GM18861 (cell line): ENCODE data around the gene TNFSF13.

Experiments used
- ATAC-seq: cut with Tn5 transposase; IDR thresholded peaks from one replicate; pipeline ENCODE4 v1.9.1; 2021; ENCODE audit not compliant: unreplicated experiment

TNFSF13 gene

DNA sequence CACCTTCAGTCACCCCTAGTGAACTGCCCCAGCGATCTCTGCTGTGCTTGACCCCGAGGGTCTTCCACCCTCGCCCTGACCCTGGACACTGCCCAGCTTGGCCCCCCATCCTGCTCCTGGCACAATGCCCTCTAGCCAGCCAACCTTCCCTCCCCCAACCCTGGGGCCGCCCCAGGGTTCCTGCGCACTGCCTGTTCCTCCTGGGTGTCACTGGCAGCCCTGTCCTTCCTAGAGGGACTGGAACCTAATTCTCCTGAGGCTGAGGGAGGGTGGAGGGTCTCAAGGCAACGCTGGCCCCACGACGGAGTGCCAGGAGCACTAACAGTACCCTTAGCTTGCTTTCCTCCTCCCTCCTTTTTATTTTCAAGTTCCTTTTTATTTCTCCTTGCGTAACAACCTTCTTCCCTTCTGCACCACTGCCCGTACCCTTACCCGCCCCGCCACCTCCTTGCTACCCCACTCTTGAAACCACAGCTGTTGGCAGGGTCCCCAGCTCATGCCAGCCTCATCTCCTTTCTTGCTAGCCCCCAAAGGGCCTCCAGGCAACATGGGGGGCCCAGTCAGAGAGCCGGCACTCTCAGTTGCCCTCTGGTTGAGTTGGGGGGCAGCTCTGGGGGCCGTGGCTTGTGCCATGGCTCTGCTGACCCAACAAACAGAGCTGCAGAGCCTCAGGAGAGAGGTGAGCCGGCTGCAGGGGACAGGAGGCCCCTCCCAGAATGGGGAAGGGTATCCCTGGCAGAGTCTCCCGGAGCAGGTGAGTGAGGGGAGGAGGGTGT is at the start of gene TNFSF13:
Gene TNFSF13 (plus strand): TSS at position 207 of the 776 bp plus-strand sequence. CDS start 290 bp downstream, at position 497.
- ATAC-seq, result no peak

- ATAC-seq, result no peak
These were observed 49.7 kb upstream of the TNFSF13 start for GRCh38 chr17:7508846-7509245.

DNA sequence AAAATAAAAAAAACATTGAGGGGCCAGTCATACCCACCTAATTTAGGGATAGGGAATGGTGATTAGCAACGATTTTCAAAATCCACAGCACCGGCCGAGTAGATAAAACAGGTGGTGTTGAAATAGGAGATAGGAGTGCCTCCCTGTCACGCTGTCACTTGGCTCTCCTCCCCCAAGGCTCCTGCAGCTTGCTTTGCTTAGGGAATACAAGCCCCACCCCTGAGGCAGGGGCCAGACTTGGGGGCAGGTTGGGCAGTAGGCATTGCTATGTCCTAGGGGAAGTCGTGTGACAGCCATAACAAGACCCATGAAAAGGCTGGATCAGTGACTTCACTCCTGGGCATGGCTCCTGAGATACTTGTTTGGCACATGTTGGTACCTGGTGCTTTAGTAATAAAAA is 48.6 kb upstream of the TNFSF13 start:
- ATAC-seq, result no peak

GRCh38 chr17:7511108-7511507 is 47.4 kb upstream of the TNFSF13 start:
- no peak for ATAC-seq

DNA sequence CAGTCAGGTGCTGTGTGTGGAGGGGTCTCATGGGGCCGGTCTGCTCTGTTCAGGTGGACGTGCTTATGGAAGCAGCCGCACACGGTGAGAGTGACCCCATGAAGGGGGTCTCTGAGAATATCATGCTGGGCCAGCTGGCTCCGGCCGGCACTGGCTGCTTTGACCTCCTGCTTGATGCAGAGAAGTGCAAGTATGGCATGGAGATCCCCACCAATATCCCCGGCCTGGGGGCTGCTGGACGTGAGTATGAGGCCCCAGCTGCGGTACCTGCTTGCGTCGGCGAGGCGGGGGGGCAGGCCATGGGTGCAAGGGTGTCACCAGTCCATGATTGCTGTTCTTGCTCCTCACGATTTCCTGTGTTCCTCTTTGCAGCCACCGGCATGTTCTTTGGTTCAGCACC is 46.4 kb upstream of the TNFSF13 start:
- ATAC-seq, result no peak

- ATAC-seq, result no peak
These were observed 45.6 kb upstream of the TNFSF13 start for GRCh38 chr17:7512824-7513540.

- ATAC-seq, result no peak
These were observed 44.6 kb upstream of the TNFSF13 start for GRCh38 chr17:7513850-7514419.

DNA sequence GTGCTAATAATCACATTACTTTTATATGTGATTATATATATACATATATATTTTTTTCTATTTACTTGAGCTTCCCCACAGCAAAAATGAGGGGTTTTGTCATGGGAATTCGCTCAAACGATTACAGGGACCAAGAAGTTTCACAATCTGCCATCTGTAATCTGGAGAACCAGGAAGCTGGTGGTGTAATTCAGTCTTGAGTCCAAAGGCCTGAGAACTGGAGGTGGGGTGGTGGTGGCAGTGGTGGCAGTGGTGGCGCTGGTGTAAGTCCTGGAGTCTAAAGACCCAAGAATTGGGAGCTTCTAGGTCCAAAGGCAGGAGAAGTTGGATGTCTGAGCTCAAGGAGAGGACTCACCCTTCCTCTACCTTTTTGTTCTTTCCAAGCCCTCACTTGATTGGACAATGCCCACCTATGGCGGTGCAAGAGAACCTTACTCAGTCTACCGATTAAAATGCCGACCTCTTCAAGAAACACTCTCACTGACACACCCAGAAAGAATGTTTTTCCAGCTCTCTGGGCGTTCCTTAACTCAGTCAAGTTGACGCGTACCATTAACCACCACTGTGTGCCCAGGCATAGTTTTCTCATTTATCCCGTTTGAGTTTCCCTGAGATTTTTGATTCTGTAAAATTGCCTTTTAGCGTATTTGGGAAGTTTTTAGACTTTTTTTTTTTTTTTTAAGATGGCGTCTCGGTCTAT is 42.5 kb upstream of the TNFSF13 start:
- no peak for ATAC-seq

DNA sequence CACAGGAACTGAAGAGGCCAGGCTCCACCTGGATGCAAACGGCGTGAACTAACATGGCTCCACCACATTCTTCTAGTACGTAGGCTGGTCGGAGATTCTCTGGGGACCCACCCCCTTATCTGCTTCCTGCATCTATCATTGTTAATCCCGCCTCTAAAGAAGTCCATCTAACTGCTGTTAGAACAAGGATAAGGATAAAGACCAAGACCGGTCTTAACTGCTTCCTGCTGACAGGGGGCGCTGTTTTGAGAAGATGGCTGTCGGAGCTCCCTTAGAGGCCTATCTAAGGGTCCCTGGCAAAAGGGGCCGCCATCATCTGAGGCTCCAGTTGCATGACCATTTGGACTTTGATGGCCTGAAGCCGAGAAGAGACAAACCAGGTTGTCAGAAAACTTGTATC is 35.5 kb upstream of the TNFSF13 start:
- no peak for ATAC-seq

GRCh38 chr17:7528842-7529241 is 29.7 kb upstream of the TNFSF13 start:
- no peak for ATAC-seq

- no peak for ATAC-seq
These were observed 28.3 kb upstream of the TNFSF13 start for GRCh38 chr17:7530023-7530900.

DNA sequence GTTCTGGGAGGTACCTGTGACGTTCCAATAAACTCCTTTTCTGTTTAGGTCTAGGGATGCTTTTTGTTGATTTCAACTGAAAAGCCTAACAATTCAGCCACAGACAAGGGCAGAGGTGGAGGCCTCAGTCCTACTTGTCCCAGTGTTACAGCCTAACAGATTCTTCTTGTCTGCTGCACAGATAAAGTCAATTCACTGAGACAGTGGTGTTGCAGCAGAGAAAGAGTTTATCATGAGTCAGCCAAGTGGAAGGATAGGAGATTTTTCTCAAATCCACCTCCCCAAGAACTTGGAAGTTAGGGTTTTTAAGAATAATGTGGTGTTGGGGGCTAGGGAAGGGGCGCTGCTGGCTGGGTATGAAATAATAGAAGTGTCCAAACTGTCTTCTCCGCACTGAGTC is 20.5 kb upstream of the TNFSF13 start:
- ATAC-seq, result no peak

- no peak for ATAC-seq
These were observed 19.5 kb upstream of the TNFSF13 start for GRCh38 chr17:7538891-7539545.

GRCh38 chr17:7541074-7541621 is 17.4 kb upstream of the TNFSF13 start:
- no peak for ATAC-seq

DNA sequence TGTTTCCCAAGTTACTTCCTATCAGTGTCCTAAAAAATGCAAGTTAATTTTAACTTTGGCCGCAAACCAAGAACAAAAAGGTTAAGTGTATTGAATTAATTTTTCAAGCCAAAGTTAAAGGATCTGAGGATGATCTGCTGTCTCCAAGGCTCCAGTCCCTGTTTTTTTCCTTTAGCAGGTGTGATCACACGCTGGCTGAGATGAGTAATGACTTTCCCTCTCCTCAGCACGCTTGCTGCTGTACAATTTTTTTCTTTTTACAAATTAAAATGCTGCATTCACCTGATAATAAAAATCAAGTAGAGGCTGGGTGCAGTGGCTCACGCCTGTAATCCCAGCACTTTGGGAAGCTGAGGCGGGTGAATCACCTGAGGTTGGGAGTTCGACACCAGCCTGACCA is 13.6 kb upstream of the TNFSF13 start:
- ATAC-seq, result no peak

DNA sequence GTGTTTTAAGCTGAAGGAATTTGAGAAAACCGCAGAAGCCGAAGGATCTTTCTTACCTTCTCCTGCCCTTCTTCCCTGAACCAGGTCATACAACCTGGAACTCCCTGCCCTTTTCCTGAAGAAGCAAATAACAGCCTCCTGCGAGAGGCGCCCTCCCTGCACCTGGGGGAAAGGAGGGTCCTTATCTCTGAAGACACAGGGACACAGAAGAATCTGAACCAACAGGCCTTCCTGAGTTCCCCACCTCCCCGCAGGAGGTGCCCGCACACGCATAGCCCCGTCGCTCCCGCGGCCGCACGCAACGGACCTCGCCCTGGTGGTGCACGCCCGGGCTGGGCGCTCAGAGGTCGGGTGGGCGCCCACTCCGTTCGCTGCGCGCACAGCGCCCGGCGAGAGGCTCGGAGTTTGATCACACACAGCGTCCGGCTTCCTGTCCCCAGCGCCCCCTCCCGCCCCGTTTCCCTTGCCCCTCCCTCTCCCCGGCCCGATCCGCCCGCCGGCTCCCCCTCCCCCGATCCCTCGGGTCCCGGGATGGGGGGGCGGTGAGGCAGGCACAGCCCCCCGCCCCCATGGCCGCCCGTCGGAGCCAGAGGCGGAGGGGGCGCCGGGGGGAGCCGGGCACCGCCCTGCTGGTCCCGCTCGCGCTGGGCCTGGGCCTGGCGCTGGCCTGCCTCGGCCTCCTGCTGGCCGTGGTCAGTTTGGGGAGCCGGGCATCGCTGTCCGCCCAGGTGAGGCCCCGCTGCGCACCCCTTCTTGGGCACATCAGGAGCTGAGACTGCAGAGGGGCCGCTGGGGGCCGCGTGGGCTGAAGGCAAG is 9.8 kb upstream of the TNFSF13 start, which contains the start of gene TNFSF12:
Gene TNFSF12 (plus strand): TSS at position 474 of the 816 bp plus-strand sequence. CDS start 96 bp downstream, at position 570.
- ATAC-seq, result no peak

GRCh38 chr17:7549401-7550055 is 9.0 kb upstream of the TNFSF13 start:
- no peak for ATAC-seq

DNA sequence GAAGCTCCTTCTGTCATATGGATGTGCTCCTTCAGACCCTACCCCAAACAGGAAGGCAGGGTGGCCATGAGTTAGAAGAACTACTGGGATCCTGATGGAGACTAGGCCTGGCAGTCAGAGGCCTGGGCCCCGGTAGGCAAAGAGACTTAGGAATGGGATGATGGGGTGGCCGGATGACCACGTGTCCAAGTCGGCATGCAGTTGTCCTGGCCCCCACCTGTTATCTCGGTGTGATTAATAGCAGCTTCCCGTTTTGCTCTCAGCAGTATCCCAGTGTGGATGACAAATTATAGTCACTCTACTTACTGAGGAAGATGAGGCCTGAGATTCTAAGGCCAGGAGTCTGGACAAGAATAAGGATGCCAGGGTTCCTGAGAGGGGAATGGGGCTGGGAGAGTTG is 8.2 kb upstream of the TNFSF13 start:
- ATAC-seq, result no peak
